ENCODE measurements around the gene SIAH1.

DNA sequence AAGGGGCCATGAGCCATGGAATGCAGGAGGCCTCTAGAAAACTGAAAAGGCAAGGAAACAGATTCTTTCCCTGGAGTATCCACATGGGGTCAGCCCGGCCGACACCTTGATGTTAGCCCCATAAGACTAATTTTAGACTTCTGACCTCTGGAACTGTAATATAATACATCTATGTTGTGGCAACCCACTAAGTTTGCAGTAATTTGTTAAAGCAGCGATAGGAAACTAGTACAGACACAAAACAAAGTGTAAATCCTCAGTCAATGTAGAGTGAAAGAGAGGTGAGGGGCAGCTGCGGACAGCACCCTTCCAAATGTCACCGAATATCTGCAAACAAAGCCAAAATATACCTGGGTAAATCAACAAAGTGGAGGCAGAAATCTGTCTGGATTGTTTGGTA lies 7.2 kb upstream of the SIAH1 start:
- TF ChIP-seq, protein P1, sequence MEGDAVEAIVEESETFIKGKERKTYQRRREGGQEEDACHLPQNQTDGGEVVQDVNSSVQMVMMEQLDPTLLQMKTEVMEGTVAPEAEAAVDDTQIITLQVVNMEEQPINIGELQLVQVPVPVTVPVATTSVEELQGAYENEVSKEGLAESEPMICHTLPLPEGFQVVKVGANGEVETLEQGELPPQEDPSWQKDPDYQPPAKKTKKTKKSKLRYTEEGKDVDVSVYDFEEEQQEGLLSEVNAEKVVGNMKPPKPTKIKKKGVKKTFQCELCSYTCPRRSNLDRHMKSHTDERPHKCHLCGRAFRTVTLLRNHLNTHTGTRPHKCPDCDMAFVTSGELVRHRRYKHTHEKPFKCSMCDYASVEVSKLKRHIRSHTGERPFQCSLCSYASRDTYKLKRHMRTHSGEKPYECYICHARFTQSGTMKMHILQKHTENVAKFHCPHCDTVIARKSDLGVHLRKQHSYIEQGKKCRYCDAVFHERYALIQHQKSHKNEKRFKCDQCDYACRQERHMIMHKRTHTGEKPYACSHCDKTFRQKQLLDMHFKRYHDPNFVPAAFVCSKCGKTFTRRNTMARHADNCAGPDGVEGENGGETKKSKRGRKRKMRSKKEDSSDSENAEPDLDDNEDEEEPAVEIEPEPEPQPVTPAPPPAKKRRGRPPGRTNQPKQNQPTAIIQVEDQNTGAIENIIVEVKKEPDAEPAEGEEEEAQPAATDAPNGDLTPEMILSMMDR (IDR thresholded peaks at IDR 0.05): no peak
- TF ChIP-seq POLR2A (IDR thresholded peaks at IDR 0.05): no peak

Data from lower leg skin (tissue), 3 donors.